CD4-positive, alpha-beta T cell treated with Interleukin-15 for 1 hour (primary cell): Measurements from ENCODE around the gene TRIM24.
"Not testable (repeated sequence)": the region's sequence is repeated elsewhere in the genome, so short reads cannot be mapped to it uniquely, and the experiment has no call there.

Source experiments
- DNase-seq: peaks from one replicate; pipeline ENCODE4 v3.0.0-alpha.2; 2020

Gene TRIM24

GRCh38 chr7:138495485-138495884 lies 35.4 kb downstream of the TRIM24 start:
- DNase-seq, result no peak

- DNase-seq, result no peak
Observed at GRCh38 chr7:138499340-138499739, 39.3 kb downstream of the TRIM24 start.

DNA sequence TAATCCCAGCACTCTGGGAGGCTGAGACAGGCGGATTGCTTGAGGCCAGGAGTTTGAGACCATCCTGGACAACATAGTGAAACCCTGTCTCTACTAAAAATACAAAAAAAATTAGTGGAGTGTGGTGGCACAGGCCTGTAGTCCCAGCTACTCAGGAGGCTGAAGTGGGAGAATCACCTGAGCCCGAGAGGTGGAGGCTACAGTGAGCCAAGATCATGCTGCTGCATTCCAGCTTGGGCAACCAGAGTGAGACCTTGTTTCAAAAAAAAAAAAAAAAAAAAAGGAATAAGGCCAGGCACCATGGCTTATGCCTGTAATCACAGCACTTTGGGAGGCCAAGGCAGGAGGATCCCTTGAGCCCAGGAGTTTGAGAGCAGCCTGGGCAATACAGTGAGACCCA lies 40.2 kb downstream of the TRIM24 start:
- DNase-seq, result not testable (repeated sequence)

- no peak for DNase-seq
Observed at GRCh38 chr7:138500892-138501291, 40.8 kb downstream of the TRIM24 start.

DNA sequence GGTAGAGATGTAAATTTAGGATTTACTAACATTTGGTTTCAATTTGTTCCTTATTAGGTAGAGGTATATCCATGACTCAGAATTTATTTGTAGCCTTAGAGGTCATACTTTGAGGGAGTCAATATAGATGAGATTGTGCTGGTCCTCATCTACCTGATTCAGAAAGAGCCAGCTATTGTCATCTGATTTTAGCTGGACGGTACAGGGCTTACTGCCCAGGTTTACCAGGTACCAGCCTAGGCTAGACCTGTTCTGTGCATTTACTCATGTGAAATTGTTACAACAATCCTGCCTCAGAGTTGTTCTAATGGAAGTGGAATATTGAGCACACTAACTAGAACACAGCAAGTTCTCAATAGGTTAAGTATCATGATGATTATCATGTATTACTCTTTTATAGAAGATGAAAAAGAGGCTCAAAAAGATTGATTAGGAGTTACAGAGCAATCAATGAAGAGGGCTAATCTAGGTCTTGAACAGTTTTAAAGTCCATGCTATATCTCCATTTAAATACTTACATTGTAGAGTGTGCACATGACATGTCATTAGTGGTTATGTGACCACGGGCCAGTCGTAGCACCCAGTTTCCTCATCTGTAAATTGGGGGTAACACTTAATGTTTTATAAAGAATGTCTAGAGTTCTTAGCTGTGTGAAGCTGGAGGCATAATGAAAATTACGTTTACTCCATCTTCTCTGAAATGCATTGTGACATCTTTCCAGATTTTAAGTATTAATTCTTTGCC lies 42.1 kb downstream of the TRIM24 start:
- no peak for DNase-seq

DNA sequence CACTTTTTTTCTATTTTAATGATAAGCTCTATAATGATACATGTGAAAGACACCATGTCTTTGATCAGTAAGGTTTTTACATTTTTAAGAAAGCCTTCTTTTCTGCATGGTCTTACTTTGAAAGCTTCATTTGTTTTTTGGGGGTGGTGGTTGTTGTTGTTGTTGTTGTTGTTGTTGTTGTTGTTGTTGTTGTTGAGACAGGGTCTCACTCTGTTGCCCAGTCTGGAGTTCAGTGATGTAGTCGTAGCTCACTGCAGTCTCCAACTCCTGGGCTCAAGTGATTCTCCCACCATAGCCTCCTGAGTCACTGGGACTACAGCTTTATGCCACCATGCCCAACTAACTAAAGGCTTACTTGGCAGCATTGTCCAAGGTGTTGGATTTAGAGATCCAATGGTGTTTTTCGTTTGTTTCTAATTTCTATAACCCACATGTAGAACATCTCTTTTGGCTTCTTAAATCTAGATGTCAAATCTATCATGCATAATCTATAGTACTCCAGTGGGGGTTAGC lies 45.4 kb downstream of the TRIM24 start:
- DNase-seq, result no peak

- no peak for DNase-seq
Observed at GRCh38 chr7:138506764-138507163, 46.7 kb downstream of the TRIM24 start.

DNA sequence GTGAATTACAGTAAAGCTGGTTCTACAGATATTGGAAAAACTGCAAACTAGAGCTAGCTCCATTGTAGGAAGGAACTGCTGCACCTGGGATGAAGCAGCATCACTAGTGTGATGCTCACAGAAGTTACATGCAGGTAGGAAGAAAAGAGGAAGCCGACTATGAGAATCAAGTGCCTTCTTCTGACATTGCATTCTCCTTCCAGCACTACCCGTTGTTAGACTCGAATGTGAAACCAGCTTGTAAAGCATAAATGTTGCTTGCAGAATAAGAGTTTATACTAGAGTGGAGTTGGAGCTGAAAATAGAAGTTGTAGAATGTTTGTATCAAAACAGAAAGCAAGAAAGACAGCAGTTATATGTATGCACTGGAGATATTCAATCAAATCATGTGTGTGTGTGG lies 49.9 kb downstream of the TRIM24 start:
- no peak for DNase-seq

- no peak for DNase-seq
Observed at GRCh38 chr7:138512092-138512858, 52.2 kb downstream of the TRIM24 start.

DNA sequence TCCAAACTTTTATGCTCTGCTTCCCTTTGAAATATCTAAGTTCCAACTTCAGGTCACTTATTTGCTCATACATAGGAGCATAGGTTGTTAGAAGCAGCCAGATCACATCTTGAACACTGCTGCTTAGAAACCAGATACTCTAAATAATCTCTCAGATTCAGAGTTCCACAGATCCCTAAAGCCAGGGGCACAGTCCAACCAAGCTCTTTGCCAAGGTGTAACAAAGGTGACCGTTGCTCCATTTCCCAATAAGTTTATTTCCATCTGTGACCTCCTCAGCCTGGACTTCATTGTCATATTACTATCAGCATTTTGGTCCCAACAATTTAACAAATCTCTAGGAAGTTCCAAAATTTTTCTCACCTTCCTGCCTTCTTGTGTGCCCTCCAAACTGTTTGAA lies 52.8 kb downstream of the TRIM24 start:
- no peak for DNase-seq

DNA sequence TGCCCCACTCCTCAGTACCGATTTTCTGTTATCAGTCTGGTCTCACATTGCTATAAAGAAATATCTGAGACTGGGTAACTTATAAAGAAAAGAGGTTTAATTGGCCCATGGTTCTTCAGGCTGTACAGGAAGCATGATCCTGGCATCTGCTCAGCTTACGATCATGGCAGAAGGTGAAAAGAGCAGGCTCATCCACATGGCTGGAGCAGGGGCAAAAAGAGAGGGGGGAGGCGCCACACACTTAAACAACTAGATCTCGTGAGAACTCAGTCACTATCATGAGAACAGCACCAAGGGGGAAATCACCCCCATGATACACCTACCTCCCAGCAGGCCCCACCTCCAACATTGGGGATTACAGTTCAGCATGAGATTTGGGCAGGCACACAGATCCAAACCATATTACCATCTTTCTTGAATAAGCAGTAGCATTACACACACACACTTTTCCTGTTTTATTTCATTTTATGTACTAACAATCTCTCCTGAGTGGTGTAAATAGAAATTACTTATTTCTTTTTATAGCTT lies 53.3 kb downstream of the TRIM24 start:
- no peak for DNase-seq

GRCh38 chr7:138514044-138514443 lies 54.0 kb downstream of the TRIM24 start:
- no peak for DNase-seq

GRCh38 chr7:138515001-138515528 lies 55.0 kb downstream of the TRIM24 start:
- DNase-seq, result no peak

DNA sequence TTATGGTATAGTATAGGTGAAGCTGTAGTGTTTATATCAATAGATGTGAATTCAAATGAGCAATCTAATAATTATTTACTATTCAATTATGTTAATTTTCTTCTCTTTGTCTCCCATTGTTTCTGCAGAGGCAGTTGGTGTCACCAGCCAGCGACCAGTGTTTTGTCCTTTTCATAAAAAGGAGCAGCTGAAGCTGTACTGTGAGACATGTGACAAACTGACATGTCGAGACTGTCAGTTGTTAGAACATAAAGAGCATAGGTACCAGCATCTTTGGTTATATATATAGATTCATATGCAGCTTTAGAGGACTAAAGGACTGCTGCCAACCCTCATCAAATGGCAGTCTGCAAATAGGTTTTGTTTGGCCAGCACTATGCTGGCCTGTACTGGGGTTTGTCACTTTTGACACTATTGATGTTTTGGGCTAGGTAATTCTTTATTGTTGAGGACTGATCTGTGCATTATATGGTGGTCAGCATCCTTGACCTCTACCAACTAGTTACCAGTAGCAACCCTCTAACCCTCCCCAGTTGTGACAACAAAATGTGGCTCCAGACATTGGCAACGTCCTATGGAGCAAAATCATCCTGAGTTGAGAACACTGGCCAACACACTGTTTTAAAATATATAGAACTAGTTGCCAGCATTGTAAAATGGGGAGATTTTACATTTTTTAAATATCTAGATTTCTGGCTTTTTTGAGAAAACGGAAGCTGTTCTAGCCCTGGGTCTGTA lies 59.2 kb downstream of the TRIM24 start:
- no peak for DNase-seq

- no peak for DNase-seq
Observed at GRCh38 chr7:138520742-138521141, 60.7 kb downstream of the TRIM24 start.

- DNase-seq, result no peak
Observed at GRCh38 chr7:138521837-138522461, 61.9 kb downstream of the TRIM24 start.

- DNase-seq, result no peak
Observed at GRCh38 chr7:138524259-138524658, 64.2 kb downstream of the TRIM24 start.

- DNase-seq, result no peak
Observed at GRCh38 chr7:138525757-138526156, 65.7 kb downstream of the TRIM24 start.

GRCh38 chr7:138527746-138528223 lies 67.7 kb downstream of the TRIM24 start:
- no peak for DNase-seq

DNA sequence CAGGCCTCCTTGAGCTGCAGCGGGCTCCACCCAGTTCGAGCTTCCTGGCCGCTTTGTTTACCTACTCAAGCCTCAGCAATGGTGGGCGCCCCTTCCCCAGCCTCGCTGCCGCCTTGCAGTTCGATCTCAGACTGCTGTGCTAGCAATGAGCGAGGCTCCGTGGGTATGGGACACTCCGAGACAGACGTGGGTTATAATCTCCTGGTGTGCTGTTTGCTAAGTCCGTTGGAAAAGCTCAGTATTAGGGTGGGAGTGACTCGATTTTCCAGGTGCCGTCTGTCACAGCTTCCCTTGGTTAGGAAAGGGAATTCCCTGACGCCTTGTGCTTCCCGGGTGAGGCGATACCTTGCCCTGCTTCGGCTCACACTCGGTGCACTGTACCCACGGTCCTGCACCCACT lies 76.8 kb downstream of the TRIM24 start:
- DNase-seq, result not testable (repeated sequence)

- DNase-seq, result no peak
Observed at GRCh38 chr7:138538518-138538917, 78.5 kb downstream of the TRIM24 start.

DNA sequence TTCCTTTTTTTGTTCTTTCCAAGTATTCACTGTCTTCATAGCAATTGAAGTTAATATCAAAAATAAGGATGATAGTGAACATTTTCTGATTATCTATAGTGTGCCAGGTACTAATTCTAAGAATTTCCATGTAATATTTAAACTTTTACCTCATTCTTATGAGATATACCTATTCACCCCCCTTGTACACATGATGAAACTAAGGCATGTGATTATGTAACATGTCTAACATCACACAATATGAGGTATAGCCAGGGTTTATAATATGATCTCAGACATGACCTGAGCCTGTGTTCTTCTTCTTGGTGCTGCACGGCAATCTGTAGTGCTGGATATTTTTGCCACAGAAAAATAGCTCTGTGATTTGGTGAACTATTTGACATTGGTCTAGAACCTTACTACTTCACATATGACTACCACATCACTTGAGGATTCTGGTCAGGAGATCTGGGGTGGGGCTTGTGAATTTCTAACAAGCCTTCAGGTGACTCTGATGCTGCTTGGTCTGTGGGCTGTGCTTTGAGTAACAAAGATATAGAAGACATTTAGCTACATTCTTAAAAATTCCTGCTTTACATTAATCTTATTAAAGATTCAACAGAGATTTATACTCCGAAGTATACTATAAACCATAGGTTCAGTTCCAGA lies 79.1 kb downstream of the TRIM24 start:
- DNase-seq, result no peak
